HG03520 (cell line): Measurements from ENCODE around the gene SCFD2.
"Not testable (repeated sequence)": the region's sequence is repeated elsewhere in the genome, so short reads cannot be mapped to it uniquely, and the experiment has no call there.

Source experiments
- ATAC-seq: cut with Tn5 transposase; IDR thresholded peaks from one replicate; pipeline ENCODE4 v1.9.1; 2021; ENCODE audit warnings: mild to moderate bottlenecking, moderate library complexity; ENCODE audit not compliant: unreplicated experiment

Gene SCFD2

DNA sequence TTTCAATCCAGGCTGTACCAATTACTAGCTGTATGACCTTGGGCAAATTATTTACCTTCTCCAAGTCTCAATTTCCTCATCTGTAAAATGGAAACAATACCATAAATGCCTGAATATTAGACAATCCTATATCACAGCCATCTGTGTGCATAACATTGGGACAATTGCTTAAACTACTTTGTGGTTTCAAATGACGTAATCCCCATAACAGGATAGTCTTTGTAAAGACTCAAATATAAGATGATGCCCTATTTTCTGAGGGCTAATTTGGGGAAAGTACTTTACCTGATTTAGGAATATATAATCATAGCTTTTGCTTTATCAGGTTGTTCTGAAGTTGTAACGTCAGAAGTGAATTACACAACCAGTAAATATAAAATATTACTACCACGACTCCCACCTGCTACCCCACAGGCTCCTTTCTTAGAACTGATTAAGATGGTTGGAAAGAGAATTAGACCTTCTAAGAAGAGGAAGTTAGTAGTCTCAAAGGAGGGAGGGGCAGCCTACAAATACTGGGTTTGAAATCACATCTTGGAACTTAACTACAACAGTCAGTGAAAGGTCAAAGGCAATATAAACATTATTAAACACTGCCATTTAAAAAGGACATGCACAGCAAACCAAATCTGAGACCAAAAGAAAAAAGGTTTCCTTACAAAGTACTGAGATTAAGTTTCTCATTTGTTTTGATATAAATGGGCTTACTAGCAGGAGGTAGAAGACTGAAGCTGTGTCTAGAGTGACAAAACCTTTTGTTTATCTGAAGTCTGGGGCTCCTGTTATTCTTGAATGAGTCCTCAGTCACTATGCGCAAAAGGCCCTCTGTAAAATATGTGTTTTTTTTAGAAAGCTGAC lies 215.0 kb downstream of the SCFD2 start:
- ATAC-seq = no peak

DNA sequence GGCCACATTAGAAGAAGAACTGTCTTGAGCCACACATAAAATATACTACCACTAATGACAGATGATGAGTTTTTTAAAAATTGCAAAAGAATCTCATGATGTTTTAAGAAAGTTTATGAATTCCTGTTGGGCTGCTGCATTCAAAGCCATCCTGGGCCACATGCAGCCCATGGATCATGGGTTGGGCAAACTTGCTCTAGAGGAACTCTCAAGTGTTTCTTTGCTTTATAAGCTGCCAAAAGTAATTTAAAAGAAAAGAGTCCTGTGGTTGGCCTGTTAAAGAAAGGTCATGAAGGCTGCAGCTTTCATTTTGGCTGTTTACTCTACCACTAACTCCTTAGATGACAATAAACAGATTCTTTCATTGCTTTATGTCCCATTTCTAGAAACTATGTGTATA lies 218.2 kb downstream of the SCFD2 start:
- ATAC-seq = no peak

DNA sequence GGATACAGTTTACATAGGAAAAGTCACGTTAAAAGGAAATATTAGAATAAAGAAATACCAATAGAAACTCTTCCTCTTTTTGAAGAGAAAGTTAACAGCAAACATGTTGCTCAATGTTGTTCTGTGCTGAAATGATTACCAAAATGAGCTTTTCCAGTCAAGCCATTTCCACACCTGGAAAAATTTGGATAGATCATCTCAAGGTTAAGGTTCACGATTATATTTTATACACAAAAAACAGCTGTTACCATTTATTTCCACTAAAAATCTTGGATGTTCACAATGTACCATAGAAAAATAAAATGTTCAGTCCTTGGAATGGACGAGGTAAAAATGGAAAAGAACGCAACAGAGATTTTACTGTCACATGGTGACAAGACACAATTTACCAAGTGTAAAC lies 218.7 kb downstream of the SCFD2 start:
- no peak for ATAC-seq

DNA sequence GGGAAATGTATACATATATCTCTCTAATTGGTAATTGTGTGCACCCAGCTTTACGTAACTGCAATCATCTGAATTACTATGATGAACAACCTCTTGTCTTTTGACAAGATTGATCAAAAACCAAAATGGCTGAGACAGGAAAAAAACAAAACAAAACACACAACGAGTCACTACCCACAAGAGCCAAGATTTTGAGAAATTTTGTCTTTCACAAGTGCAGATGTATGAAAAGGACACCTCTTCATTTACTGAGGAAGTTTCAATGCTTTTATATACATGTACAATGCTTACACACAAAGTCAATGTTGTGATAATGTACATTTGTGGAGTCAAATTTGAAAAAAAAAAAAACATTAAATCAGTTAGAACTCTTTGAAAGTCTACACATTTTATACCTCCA lies 224.6 kb downstream of the SCFD2 start:
- ATAC-seq = no peak

DNA sequence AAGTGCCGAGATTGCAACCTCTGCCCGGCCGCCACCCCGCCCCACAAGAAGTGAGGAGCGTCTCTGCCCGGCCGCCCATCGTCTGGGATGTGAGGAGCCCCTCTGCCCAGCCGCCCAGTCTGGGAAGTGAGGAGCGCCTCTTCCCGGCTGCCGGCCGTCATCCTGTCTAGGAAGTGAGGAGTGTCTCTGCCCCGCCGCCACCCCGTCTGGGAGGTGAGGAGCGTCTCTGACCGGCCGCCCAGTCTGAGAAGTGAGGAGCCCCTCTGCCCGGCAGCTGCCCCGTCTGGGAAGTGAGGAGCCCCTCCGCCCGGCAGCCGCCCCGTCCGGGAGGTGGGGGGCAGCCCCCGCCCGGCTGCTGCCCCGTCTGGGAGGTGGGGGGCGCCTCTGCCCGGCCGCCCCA lies 226.6 kb downstream of the SCFD2 start:
- ATAC-seq = not testable (repeated sequence)

DNA sequence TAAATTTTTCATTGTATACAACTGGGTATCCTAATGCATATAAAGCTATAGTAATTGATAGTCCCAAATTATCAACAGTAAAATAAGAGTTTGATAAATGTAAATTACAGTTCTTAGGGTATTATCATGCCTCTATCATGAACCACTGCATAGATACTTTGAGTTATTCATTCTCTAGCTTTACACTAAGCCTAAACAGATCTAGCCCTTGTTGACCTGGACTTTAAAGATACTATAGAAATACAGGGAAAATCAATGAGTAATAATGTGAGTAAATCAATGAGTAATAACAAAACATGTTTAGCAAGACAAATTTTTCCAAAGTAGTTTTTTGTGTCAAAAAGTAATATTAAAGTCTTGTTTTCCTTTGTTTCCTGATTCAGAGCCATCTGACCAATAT lies 228.4 kb downstream of the SCFD2 start:
- ATAC-seq = no peak

DNA sequence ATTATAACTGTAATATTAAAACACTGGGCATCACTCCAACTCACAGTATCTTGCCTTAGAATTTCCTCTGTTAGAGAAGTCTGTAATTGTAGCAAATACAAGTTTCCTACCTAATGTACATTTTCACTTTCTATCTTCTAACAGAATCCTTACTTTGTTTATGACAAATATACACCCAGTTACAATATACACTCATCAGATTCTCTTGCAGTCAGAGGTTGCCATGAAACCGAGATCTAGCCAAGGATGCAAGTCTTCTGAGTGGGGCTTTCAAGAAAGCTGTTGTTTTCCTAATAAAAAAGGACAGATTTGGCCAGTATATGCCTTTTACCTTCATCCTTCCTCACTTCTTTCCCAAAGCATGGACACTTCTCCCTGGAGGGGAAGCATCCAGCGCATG lies 228.9 kb downstream of the SCFD2 start:
- ATAC-seq = no peak

DNA sequence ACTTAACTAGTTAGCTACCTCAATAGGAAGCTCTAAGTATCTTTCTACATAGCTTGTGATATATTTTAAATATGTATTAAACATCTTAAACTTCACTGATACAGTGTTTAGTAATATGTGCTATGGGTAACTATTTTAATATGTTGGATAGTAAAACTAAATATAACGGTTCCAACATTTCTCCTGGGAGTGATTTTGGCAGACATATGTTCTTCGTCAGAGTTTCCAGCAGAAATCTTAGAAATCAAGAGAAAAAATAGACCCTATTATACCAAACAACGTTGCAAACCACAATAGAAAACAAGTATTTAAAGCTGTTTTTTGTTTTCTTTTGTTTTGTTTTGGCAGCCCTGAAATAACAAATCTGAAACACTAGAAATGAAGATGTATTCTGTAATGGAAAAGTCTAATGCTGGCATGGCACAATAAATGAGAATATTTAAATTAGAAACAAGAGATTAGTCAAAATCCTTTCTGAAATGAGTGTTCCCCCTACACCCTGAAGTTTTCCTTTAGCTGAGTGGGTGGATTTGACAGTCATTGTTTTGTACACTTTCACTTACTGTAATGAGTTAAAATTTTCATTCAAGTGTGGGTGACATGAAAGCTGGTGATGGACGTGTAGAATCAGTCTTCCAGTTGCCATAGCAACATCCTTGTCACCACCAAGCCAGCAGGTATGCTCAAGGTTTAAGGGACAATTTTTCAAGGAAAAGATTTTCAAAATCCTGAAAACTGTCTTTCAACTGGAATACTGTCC lies 233.5 kb downstream of the SCFD2 start:
- no peak for ATAC-seq

DNA sequence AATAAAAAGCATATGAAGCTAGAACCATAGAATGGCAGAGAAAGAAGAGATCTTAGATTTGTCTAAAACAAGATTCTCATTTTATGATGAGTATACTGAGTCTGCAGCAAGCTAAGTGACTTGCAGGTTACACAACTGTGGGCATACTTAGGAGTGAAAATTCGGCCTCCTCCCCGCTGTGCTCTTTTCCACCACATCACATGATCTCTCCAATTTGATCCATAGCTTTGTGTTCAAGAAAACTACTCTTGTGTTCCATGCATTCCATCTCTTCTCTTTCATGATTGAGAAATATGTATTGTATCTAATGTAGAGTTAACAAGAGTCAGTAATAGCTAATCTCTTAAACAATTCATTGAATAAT lies 234.3 kb downstream of the SCFD2 start:
- no peak for ATAC-seq

DNA sequence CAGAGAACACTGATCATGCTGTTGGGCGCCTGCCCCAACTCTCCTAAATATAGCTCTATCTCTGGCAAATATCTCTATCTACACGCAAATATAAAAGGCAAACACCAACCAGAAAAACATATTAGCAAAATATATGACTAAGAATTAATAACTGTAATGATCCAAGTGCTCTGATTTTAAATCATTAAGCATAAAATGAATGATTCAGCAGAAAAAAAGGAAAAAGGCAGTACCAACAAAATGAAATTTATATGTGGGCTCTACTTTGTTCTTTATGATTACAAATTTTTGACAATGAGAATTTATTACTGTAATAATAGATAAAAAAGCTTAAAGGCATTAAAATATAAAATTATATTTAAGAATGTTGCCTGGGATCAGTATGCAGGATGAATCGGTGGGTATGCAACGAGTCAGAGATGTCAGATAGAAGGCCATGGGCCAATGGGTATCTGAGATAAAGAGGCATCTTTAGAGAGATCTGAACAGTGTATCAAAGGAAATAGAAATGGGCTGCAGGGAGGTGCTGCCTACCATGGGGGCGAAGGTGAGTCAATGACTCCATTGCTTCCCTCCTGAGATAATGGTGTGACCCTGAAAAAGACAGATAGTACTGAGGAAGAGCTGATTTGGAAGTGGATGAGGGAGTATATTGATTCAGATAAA lies 234.8 kb downstream of the SCFD2 start:
- ATAC-seq = no peak

DNA sequence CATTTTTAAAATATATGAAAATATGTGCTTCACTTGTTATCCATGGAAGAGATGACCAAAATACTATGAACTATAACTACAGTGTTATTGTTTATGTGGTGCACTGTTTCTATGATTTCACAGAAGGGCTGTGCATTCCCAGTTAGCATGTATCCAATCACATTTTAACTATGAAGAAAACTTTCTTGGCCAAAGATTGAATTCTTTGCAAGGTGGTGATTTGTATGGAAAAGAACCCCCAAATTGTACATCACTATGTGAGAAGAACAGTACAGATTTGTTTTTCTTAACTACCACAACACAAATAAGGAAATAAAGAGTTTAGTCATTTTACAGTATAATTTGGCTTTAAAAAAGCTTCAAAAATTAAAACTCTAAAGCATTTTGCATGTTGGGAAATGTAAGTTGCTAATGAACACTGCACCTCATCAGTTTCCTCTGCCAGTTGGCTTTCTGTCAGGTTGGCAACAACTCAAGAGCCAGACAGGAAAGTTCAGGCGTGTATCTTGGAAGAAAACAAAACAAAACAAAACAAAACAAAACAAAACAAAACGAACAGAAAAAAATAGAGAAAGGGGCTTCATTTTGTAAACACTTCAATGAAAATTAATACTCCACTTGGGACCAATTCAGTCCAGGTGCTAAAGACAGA lies 237.0 kb downstream of the SCFD2 start:
- ATAC-seq = no peak

DNA sequence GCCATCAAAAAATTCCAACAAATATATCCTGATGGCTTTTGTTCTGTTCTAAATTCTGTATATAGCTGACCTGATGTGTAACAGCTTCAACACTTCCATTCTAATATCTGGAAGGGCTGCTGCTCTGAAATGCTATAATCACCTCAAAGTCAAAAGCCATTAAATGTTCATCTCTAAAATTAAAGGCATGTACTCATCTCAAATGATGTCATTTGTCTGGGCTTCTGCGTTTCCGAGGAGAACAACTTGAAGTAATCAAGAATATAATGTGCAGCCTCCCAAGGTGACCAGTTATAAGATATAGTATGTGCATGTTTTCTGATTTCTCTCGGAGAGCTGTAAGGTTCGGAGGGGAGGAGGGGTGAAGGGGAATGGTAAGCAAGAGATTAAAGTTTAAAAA lies 237.6 kb downstream of the SCFD2 start:
- no peak for ATAC-seq

DNA sequence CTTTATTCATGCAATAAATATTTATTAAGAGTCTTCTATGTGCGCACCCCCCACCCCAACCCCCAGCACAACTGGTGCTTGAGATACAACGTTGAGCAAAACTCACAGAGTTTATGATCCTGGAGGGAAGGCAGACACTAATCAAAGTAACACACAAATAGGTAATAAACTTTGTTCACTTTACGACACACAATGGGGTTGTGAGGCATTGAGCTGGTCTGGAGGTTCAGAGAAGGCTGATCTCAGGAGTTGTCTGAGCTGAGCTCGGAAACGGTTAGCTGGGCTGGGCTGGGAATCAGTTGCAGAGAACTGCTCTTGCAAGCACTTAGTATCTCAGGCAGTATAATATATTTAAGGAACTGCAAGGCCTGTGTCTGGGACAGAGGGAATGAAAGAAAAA lies 238.5 kb downstream of the SCFD2 start:
- ATAC-seq = no peak

DNA sequence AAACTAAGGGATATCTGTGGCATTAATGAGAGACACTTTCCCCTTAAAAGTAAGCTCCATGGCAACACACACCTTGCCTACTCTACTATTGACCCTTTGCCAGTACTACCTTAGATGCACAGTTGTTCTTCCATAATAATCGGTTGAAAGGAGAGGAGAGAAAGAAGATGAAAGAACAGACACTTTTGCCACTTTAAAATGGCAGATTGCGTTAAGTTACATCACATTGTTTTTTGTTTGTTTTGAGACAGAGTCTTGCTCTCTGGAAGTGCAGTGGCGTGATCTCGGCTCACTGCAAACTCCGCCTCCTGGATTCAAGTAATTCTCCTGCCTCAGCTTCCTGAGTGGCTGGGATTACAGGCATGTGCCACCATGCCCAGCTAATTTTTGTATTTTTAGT lies 239.8 kb downstream of the SCFD2 start:
- ATAC-seq = no peak

DNA sequence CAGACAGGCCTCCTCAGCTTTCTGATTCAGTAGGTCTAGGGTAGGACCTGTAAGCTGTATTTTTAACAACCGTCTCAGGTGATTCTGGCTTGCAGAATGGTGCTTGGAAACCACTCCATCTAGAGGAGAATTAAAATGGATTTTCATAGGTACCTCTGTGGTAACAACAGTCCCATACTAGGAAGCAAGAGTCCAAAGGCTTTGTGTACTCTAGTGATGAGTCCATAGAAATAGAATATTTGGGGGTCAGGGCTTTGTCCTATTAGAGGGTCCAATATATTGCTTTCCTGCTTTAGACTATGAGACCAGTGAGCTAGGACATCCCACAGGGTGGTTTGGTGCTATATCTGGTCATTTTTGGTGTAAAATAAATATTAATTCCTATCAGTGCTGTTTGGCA lies 242.0 kb downstream of the SCFD2 start:
- no peak for ATAC-seq

DNA sequence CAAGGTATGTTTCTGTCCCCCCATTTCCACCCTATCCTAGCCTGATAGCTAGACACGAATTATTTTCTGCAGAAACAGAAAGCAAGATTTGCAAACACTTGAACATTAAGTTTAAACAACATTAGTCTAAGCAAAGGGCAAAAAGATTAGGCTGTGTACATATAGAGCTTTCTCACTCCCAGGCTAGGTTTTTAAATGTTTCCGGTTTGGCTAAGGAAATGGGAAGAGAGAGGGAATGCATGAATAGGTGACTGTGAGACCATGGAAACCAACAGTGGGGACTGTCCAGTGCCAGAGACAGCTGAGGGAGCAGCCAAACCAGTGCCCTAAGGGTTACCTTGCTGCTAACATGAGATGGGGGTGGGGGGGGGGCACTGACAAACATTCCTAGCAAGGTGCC lies 242.7 kb downstream of the SCFD2 start:
- ATAC-seq = no peak

DNA sequence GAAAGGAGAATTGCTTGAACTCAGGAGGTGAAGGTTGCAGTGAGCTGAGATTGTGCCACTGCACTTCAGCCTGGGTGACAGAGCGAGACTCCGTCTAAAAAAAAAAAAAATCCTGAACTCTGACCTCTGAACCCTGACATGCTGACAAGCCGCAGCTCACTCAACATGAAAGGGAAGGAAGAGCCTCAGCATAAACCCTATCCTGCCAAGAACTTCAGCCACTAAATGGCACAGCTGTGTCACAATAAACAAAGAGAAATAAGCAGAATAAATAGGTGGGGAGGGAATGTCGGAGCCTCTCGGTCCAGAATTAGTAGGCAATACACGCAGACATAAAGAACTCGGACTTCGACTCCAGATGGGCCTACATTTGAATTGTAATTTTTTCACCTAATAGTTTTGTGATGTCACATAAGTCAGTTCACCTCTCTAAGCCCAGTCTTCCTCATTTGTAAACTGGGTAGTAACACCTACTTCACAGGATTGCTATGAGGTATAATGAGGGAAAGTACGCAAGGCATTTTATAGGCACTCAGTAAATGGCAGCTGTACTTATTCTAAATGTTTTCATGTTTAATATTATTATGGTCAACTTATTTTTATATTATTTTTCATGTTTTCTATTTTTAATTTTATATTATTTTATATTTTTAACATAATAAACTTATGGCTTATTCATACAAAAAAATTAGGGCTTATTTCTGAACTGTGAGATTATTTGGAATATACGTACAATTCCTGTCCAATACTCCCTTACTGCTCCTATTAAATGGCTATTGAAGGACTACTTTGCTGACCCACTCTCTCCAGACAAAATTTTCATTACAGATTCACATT lies 243.4 kb downstream of the SCFD2 start:
- ATAC-seq = no peak

DNA sequence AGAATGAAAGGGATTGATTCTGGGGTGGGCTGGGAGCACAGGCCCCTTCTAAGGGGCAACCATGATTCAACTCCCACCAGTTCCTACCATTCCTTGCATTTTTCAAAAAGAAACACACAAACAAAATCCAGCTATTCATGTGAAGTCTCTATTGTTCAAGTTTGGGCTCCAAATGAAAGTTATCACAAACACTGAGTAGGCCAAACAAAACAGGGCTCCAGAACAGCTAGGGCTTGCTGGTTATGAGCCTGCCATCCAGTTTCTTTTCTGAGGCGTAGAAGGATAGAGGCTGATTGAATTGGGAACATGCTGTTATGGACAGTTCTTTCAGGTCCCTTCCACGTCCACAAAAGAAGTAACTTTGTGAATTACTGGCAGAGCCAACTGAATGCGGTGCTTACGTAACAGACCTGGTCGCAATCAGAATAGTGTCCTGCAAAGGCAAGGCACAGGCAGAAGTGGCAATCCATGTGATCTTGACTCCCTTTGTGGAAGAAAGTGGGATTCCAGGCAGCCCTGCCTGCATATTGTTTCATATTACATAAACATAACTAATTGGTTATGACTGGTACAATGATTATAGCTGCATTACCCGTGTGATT lies 244.5 kb downstream of the SCFD2 start:
- no peak for ATAC-seq

DNA sequence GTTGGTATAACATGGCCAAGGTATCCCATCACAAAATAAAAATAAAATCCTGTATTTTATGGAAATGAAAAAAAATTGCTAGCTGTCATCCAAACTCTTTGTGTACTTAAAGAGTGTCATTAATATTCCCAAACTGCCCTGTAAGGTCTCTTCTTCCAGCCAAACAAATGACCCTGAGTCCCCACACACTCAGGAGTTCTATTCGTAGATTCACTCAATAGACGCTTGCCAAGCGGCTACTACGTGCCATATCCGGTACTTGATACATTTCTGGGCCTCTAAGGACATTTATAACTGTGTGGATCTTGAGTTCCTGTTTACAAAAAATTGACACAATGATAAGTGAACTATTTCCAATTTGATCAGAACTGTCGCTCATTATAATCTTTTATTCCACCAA lies 245.1 kb downstream of the SCFD2 start:
- no peak for ATAC-seq

DNA sequence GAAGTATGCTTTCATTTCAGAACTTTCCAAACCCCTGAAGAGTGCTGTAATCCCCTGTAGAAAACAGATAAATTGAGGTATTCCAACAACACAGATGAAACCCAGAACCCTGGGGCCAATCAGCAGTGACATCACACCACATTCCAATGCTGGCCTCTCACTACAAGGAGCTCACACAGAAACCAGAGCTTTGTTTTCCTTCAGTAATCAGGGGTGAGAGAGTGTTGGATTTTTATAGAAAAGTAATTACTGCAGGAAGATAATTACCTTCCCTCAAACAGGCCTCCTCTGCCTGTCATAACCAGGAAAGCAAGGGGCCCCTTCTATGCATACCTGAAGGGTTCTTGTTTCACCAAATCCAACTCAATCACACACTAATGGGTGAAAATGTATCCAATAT lies 246.2 kb downstream of the SCFD2 start:
- ATAC-seq = no peak
